ENCODE data around the gene RAD51. TPM values are rescaled to one million over a fixed set of nuclear protein-coding genes. Genes with fewer than 3 reads are reported as not detected.

Gene RAD51
- total RNA-seq, 1 experiment from 2014 or later = 17.9 TPM

GRCh38 chr15:40762919-40763800 lies 68.2 kb downstream of the RAD51 start:
- DNase-seq (ENCODE audit: low read depth) = peak; percentile 73

GRCh38 chr15:40763801-40764628 lies 69.0 kb downstream of the RAD51 start, which contains the start of gene GCHFR:
GCHFR (plus strand) TSS chr15:40764068; CDS start chr15:40764181, 113 bp downstream.
- peak; percentile 73 for DNase-seq (ENCODE audit: low read depth)

GRCh38 chr15:40764629-40765103 lies 69.7 kb downstream of the RAD51 start:
- no peak for DNase-seq (ENCODE audit: low read depth)

GRCh38 chr15:40766194-40766815 lies 71.3 kb downstream of the RAD51 start:
- DNase-seq (ENCODE audit: low read depth) = peak; percentile 36

GRCh38 chr15:40766906-40767837 lies 72.2 kb downstream of the RAD51 start:
- peak; percentile 81 for DNase-seq (ENCODE audit: low read depth)

- DNase-seq (ENCODE audit: low read depth) = no peak
These were observed 73.0 kb downstream of the RAD51 start for GRCh38 chr15:40767838-40768500.

- DNase-seq (ENCODE audit: low read depth) = peak; percentile 79
These were observed 73.7 kb downstream of the RAD51 start for GRCh38 chr15:40768521-40769273.

GRCh38 chr15:40769274-40770146 lies 74.5 kb downstream of the RAD51 start, which contains the start of gene C15orf62:
C15orf62 (plus strand) TSS chr15:40769980; CDS start chr15:40770496, 516 bp downstream.
- DNase-seq (ENCODE audit: low read depth) = peak; percentile 92

GRCh38 chr15:40770147-40770721 lies 75.3 kb downstream of the RAD51 start:
- peak; percentile 22 for DNase-seq (ENCODE audit: low read depth)

- no peak for DNase-seq (ENCODE audit: low read depth)
These were observed 76.3 kb downstream of the RAD51 start for GRCh38 chr15:40771242-40771641.

GRCh38 chr15:40772014-40772413 lies 77.0 kb downstream of the RAD51 start:
- DNase-seq (ENCODE audit: low read depth) = no peak

GRCh38 chr15:40773496-40773895 lies 78.5 kb downstream of the RAD51 start:
- DNase-seq (ENCODE audit: low read depth) = no peak

- no peak for DNase-seq (ENCODE audit: low read depth)
These were observed 78.9 kb downstream of the RAD51 start for GRCh38 chr15:40773902-40774301.

- no peak for DNase-seq (ENCODE audit: low read depth)
These were observed 80.0 kb downstream of the RAD51 start for GRCh38 chr15:40775007-40775406.

GRCh38 chr15:40775740-40776536 lies 81.0 kb downstream of the RAD51 start:
- no peak for DNase-seq (ENCODE audit: low read depth)

- peak; percentile 88 for DNase-seq (ENCODE audit: low read depth)
These were observed 81.7 kb downstream of the RAD51 start for GRCh38 chr15:40776537-40777141.
